Measurements from ENCODE around the gene PANX2.
A peak's percentile ranks its signal among the peaks of the same experiment; 100 is the strongest.
"Not testable (repeated sequence)": the region's sequence is repeated elsewhere in the genome, so short reads cannot be mapped to it uniquely, and the experiment has no call there.

The PANX2 gene

GRCh38 chr22:50136581-50137015, 33.9 kb upstream of the PANX2 start:
- Histone ChIP-seq H2BK120ac (ENCODE audit: low read depth, low read length) (no peak overlapping the region), H3K4me3 (ENCODE audit: insufficient read depth in 1 of 2, low read depth in 1 of 2, low read length in 2 of 2) (no peak overlapping the region), H4K91ac (ENCODE audit: low read length) (no peak overlapping the region), H2BK12ac (ENCODE audit: low read length in 2 of 2) (no peak overlapping the region), H3K4me1 (ENCODE audit: control insufficient read depth, insufficient read depth, low read depth, low read length) (peaks cover 5% of the 10 kb centered on the region), H3K9me3 (ENCODE audit: control insufficient read depth, low read length) (peaks cover 3% of the 10 kb centered on the region), H3K4me2 (ENCODE audit: low read length, poor library complexity, severe bottlenecking) (no peak overlapping the region), H3K14ac (ENCODE audit: low read length in 2 of 2) (peak overlapping the region in 1 of 2 experiments; percentile 84), H2BK15ac (ENCODE audit: low read depth, poor library complexity, severe bottlenecking) (no peak overlapping the region), H3K18ac (ENCODE audit: low read depth in 1 of 2, low read length in 2 of 2) (no peak overlapping the region), H3K23ac (ENCODE audit: low read length in 2 of 2) (no peak overlapping the region), H3K27me3 (ENCODE audit: control insufficient read depth in 1 of 2, insufficient read depth in 1 of 2, low read length in 2 of 2) (peaks cover 0 to 11% of the 10 kb centered on the region in 2 experiments), H3K4ac (ENCODE audit: low read depth in 1 of 2, low read length in 2 of 2) (no peak overlapping the region), H3K36me3 (ENCODE audit: control insufficient read depth in 1 of 2, insufficient read depth in 2 of 2, low read depth in 1 of 2, low read length in 2 of 2) (no peaks in the 10 kb centered on the region), H3K79me1 (replicated peaks; ENCODE audit: low read length, poor library complexity, severe bottlenecking) (no peaks in the 10 kb centered on the region), H3K9ac (ENCODE audit: low read length) (no peak overlapping the region), H2AK5ac (ENCODE audit: low read length, severe bottlenecking) (no peak overlapping the region), H2BK5ac (ENCODE audit: low read depth, low read length, poor library complexity, severe bottlenecking) (no peak overlapping the region), H2AFZ (ENCODE audit: low read depth, low read length) (no peak overlapping the region), H3K27ac (ENCODE audit: low read length, poor library complexity, severe bottlenecking) (no peak overlapping the region), H4K8ac (ENCODE audit: low read length) (no peak overlapping the region)
- 96% methylated on average over 3 of the region's 5 CpGs for WGBS
- no peak for DNase-seq

- H4K8ac ChIP-seq (ENCODE audit: low read length); H4K91ac ChIP-seq (ENCODE audit: low read length); H3K9ac ChIP-seq (ENCODE audit: low read length); H3K27ac ChIP-seq (ENCODE audit: low read length, poor library complexity, severe bottlenecking); H3K18ac ChIP-seq (ENCODE audit: low read depth in 1 of 2, low read length in 2 of 2); H2AFZ ChIP-seq (ENCODE audit: low read depth, low read length); H2BK15ac ChIP-seq (ENCODE audit: low read depth, poor library complexity, severe bottlenecking); H2AK5ac ChIP-seq (ENCODE audit: low read length, severe bottlenecking); H3K4ac ChIP-seq (ENCODE audit: low read depth in 1 of 2, low read length in 2 of 2); H2BK120ac ChIP-seq (ENCODE audit: low read depth, low read length); H3K23ac ChIP-seq (ENCODE audit: low read length in 2 of 2); H3K14ac ChIP-seq (ENCODE audit: low read length in 2 of 2); H3K4me1 ChIP-seq (ENCODE audit: control insufficient read depth, insufficient read depth, low read depth, low read length); H2BK12ac ChIP-seq (ENCODE audit: low read length in 2 of 2); DNase-seq; H3K4me2 ChIP-seq (ENCODE audit: low read length, poor library complexity, severe bottlenecking); H3K9me3 ChIP-seq (ENCODE audit: control insufficient read depth, low read length); H2BK5ac ChIP-seq (ENCODE audit: low read depth, low read length, poor library complexity, severe bottlenecking); H3K4me3 ChIP-seq (ENCODE audit: insufficient read depth in 1 of 2, low read depth in 1 of 2, low read length in 2 of 2); H3K79me1 ChIP-seq (replicated peaks; ENCODE audit: low read length, poor library complexity, severe bottlenecking); H3K36me3 ChIP-seq (ENCODE audit: control insufficient read depth in 1 of 2, insufficient read depth in 2 of 2, low read depth in 1 of 2, low read length in 2 of 2): not testable (repeated sequence)
- WGBS, result 98% methylated on average over 8 of the region's 9 CpGs
- H3K27me3 ChIP-seq (ENCODE audit: control insufficient read depth in 1 of 2, insufficient read depth in 1 of 2, low read length in 2 of 2), result peaks cover 3 to 13% of the 10 kb centered on the region in 2 experiments
These were observed 33.3 kb upstream of the PANX2 start for GRCh38 chr22:50137277-50137676.

GRCh38 chr22:50138041-50138440, 32.5 kb upstream of the PANX2 start:
- H3K4me3 ChIP-seq (ENCODE audit: insufficient read depth in 1 of 2, low read depth in 1 of 2, low read length in 2 of 2), result no peak overlapping the region
- H2AK5ac ChIP-seq (ENCODE audit: low read length, severe bottlenecking), result no peak overlapping the region
- H3K4me1 ChIP-seq (ENCODE audit: control insufficient read depth, insufficient read depth, low read depth, low read length), result peaks cover 8% of the 10 kb centered on the region
- H3K27me3 ChIP-seq (ENCODE audit: control insufficient read depth in 1 of 2, insufficient read depth in 1 of 2, low read length in 2 of 2), result peaks cover 3 to 19% of the 10 kb centered on the region in 2 experiments
- DNase-seq, result no peak
- no peaks in the 10 kb centered on the region for H3K36me3 ChIP-seq (ENCODE audit: control insufficient read depth in 1 of 2, insufficient read depth in 2 of 2, low read depth in 1 of 2, low read length in 2 of 2)
- no peak overlapping the region for H3K18ac ChIP-seq (ENCODE audit: low read depth in 1 of 2, low read length in 2 of 2)
- no peak overlapping the region for H3K9ac ChIP-seq (ENCODE audit: low read length)
- 88% methylated on average over 4 of the region's 4 CpGs for WGBS
- no peak overlapping the region for H3K14ac ChIP-seq (ENCODE audit: low read length in 2 of 2)
- H3K4me2 ChIP-seq (ENCODE audit: low read length, poor library complexity, severe bottlenecking), result no peak overlapping the region
- no peaks in the 10 kb centered on the region for H3K9me3 ChIP-seq (ENCODE audit: control insufficient read depth, low read length)
- H2BK5ac ChIP-seq (ENCODE audit: low read depth, low read length, poor library complexity, severe bottlenecking), result no peak overlapping the region
- no peak overlapping the region for H3K27ac ChIP-seq (ENCODE audit: low read length, poor library complexity, severe bottlenecking)
- no peak overlapping the region for H2BK15ac ChIP-seq (ENCODE audit: low read depth, poor library complexity, severe bottlenecking)
- no peaks in the 10 kb centered on the region for H3K79me1 ChIP-seq (replicated peaks; ENCODE audit: low read length, poor library complexity, severe bottlenecking)
- H2BK120ac ChIP-seq (ENCODE audit: low read depth, low read length), result no peak overlapping the region
- H4K8ac ChIP-seq (ENCODE audit: low read length), result no peak overlapping the region
- no peak overlapping the region for H2BK12ac ChIP-seq (ENCODE audit: low read length in 2 of 2)
- no peak overlapping the region for H4K91ac ChIP-seq (ENCODE audit: low read length)
- no peak overlapping the region for H3K23ac ChIP-seq (ENCODE audit: low read length in 2 of 2)
- no peak overlapping the region for H3K4ac ChIP-seq (ENCODE audit: low read depth in 1 of 2, low read length in 2 of 2)
- H2AFZ ChIP-seq (ENCODE audit: low read depth, low read length), result no peak overlapping the region

- H3K79me1 ChIP-seq (replicated peaks; ENCODE audit: low read length, poor library complexity, severe bottlenecking), result no peaks in the 10 kb centered on the region
- no peak overlapping the region for H2AK5ac ChIP-seq (ENCODE audit: low read length, severe bottlenecking)
- H3K36me3 ChIP-seq (ENCODE audit: control insufficient read depth in 1 of 2, insufficient read depth in 2 of 2, low read depth in 1 of 2, low read length in 2 of 2), result no peaks in the 10 kb centered on the region
- no peak overlapping the region for H3K27ac ChIP-seq (ENCODE audit: low read length, poor library complexity, severe bottlenecking)
- H4K91ac ChIP-seq (ENCODE audit: low read length), result no peak overlapping the region
- no peak overlapping the region for H2BK5ac ChIP-seq (ENCODE audit: low read depth, low read length, poor library complexity, severe bottlenecking)
- DNase-seq, result no peak
- peaks cover 8 to 28% of the 10 kb centered on the region in 2 experiments for H3K27me3 ChIP-seq (ENCODE audit: control insufficient read depth in 1 of 2, insufficient read depth in 1 of 2, low read length in 2 of 2)
- no peak overlapping the region for H3K4me3 ChIP-seq (ENCODE audit: insufficient read depth in 1 of 2, low read depth in 1 of 2, low read length in 2 of 2)
- H2BK15ac ChIP-seq (ENCODE audit: low read depth, poor library complexity, severe bottlenecking), result no peak overlapping the region
- no peak overlapping the region for H3K23ac ChIP-seq (ENCODE audit: low read length in 2 of 2)
- no peak overlapping the region for H3K9ac ChIP-seq (ENCODE audit: low read length)
- H4K8ac ChIP-seq (ENCODE audit: low read length), result no peak overlapping the region
- peaks cover 8% of the 10 kb centered on the region for H3K4me1 ChIP-seq (ENCODE audit: control insufficient read depth, insufficient read depth, low read depth, low read length)
- H3K4me2 ChIP-seq (ENCODE audit: low read length, poor library complexity, severe bottlenecking), result no peak overlapping the region
- H2AFZ ChIP-seq (ENCODE audit: low read depth, low read length), result no peak overlapping the region
- H3K14ac ChIP-seq (ENCODE audit: low read length in 2 of 2), result no peak overlapping the region
- H2BK12ac ChIP-seq (ENCODE audit: low read length in 2 of 2), result no peak overlapping the region
- 96% methylated on average over 9 of the region's 9 CpGs for WGBS
- no peak overlapping the region for H2BK120ac ChIP-seq (ENCODE audit: low read depth, low read length)
- no peak overlapping the region for H3K4ac ChIP-seq (ENCODE audit: low read depth in 1 of 2, low read length in 2 of 2)
- no peaks in the 10 kb centered on the region for H3K9me3 ChIP-seq (ENCODE audit: control insufficient read depth, low read length)
- no peak overlapping the region for H3K18ac ChIP-seq (ENCODE audit: low read depth in 1 of 2, low read length in 2 of 2)
These were observed 31.5 kb upstream of the PANX2 start for GRCh38 chr22:50138988-50139387.
